Small intestine (tissue), 7 donors: ENCODE measurements around the gene ZNF697. TPM values are rescaled to one million over a fixed set of nuclear protein-coding genes. Genes with fewer than 3 reads are reported as not detected.
A peak's percentile ranks its signal among the peaks of the same experiment; 100 is the strongest.
"Not testable (repeated sequence)": the region's sequence is repeated elsewhere in the genome, so short reads cannot be mapped to it uniquely, and the experiment has no call there.

Source experiments
- DNase-seq, 2 donors: peaks; one replicate each; pipeline versions ENCODE4 v3.0.0 to v3.0.0-alpha.2; 2013
- FAIRE-seq: peaks from 2 replicates; lab custom pipeline; 2012; peaks lifted over from hg19 to GRCh38; lab: Jason Lieb, UNC
- H3K27ac ChIP-seq, 3 donors: one replicate each; pipeline ENCODE4 v1.5.1; 2013; ENCODE audit warnings: low read length in 2 of 3, mild to moderate bottlenecking in 2 of 3, control low read depth in 1 of 3, inconsistent platforms in 1 of 3, low read depth in 1 of 3, moderate library complexity in 1 of 3
- H3K27me3 ChIP-seq, 3 donors: one replicate each; pipeline ENCODE4 v1.6.1; 2013; ENCODE audit warnings: low read length in 3 of 3, inconsistent platforms in 1 of 3; ENCODE audit not compliant: control insufficient read depth in 3 of 3, insufficient read depth in 3 of 3
- H3K36me3 ChIP-seq, 3 donors: one replicate each; pipeline ENCODE4 v1.6.1; 2013; ENCODE audit warnings: low read length in 3 of 3, inconsistent platforms in 1 of 3, low read depth in 1 of 3, mild to moderate bottlenecking in 1 of 3, moderate library complexity in 1 of 3; ENCODE audit not compliant: control insufficient read depth in 3 of 3, insufficient read depth in 2 of 3
- H3K4me1 ChIP-seq, 3 donors: one replicate each; pipeline ENCODE4 v1.6.1; 2013; ENCODE audit warnings: low read length in 2 of 3, inconsistent platforms in 1 of 3, low read depth in 1 of 3, mild to moderate bottlenecking in 1 of 3, moderate library complexity in 1 of 3; ENCODE audit not compliant: control insufficient read depth in 3 of 3, insufficient read depth in 2 of 3
- H3K4me3 ChIP-seq, 3 donors: one replicate each; pipeline ENCODE4 v1.5.1; 2013; ENCODE audit warnings: low read length in 3 of 3, control low read depth in 1 of 3, inconsistent platforms in 1 of 3, low read depth in 1 of 3, mild to moderate bottlenecking in 1 of 3, moderate library complexity in 1 of 3
- H3K9me3 ChIP-seq, 2 donors: one replicate each; pipeline ENCODE4 v1.6.1; 2013; ENCODE audit warnings: low read depth in 1 of 2, low read length in 1 of 2; ENCODE audit not compliant: control insufficient read depth in 2 of 2, insufficient read depth in 1 of 2
- WGBS, 3 donors: extraction: QIAGEN DNeasy Blood & Tissue Kit; methylation state at CpG; one replicate each; pipeline ENCODE4 v1.1.7; 2013; 5-methylcytosine and 5-hydroxymethylcytosine counted together
- polyA plus RNA-seq, 4 donors: library from polyadenylated mRNA; stranded (reverse) in 3 of 4; unstranded in 1 of 4; fragments of 200-250 nt in 3 of 4; fragments of 120-200 nt in 1 of 4; gene quantifications; one replicate each; pipeline versions ENCODE4 v1.2.1 to v1.2.3, GENCODE V29; 2013
- donor health status: healthy with polysubstance abuse.
- donor health status: control.
- donor health status: control.
- donor health status: Bipolar disorder and iron deficiency.
- donor health status: healthy.

ZNF697 gene
- polyA plus RNA-seq, 4 donors, result 1.3 to 8.2 (median 1.6) TPM

DNA sequence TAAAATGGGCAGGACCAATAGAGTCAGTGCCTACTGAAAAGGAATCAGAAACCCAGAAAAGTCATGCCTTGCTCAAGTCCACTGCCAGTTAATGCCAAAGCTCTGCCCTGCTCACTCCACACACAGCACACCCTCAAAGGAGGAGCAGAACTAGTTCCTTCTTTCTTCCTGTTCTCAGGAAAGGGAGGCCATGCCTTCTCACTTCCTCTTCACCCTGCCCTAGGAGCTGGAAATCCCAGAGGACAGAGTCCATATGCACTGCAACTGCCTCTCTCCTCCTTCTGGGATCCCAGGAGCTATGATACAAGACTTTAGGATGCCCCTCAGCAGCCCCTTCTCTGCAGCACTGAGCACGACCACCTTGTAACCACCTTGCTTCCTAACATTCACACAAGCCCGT, 62.3 kb downstream of the ZNF697 start:
- not testable (repeated sequence) for H3K27me3 ChIP-seq, H3K36me3 ChIP-seq, H3K27ac ChIP-seq, H3K4me3 ChIP-seq, FAIRE-seq, H3K9me3 ChIP-seq
- WGBS, 3 donors, result 68 to 91% (median 90%) methylated on average over 2 of the region's 2 CpGs
- peaks cover 0 to 11% (median 0%) of the 10 kb centered on the region in 3 donors for H3K4me1 ChIP-seq
- peak; percentile 49 to 50 for DNase-seq

DNA sequence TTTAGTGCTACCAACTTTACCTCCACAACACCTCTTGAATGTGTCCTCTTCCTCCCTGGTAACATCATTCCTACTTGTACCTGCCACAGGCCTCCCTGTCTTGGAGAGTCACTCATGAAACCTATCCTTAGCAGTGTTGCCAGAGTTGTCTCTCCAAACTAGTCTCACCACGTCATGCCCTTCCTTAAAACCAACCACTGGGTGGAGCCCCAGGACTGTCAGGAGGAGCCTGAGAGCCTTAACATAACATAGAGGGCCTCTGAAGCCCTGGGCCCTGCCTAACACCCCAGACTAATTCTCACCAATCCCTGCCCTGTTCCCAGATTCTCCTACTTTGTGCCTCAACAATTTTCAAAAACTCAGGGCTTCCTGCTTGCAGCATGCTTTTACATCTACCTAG, 65.3 kb downstream of the ZNF697 start:
- no peaks in the 10 kb centered on the region for H3K36me3 ChIP-seq
- FAIRE-seq, result no peak
- 0 to 9% (median 4%) methylated on average over 1 of the region's 1 CpG for WGBS, 3 donors

DNA sequence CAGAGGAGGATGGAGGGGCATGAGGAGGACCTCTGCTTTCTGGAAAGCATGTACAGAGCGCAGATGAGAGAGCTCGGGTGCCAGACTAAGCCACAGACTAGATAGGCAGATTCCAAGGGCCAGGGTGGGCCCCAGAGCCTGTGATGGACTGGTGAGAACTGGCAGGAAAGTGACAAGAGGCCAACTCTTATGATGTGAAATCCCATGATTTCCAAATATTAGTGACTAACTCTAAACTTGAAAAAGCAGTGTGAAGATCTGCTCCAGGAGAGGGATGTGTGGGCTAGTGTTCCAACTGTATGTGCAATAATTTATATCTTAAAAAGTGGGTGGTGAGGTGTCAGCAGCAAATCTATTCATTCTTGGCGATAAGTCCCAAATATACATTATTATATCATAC, 67.0 kb downstream of the ZNF697 start:
- H3K27me3 ChIP-seq, FAIRE-seq, H3K4me1 ChIP-seq, H3K9me3 ChIP-seq, H3K4me3 ChIP-seq, DNase-seq, H3K27ac ChIP-seq, H3K36me3 ChIP-seq: not testable (repeated sequence)
- 83 to 88% (median 86%) methylated on average over 3 of the region's 3 CpGs for WGBS, 3 donors

More for the DNA sequence above, 65.3 kb downstream of the ZNF697 start:
- Histone ChIP-seq H3K9me3 (no peaks in the 10 kb centered on the region), H3K27me3 (no peaks in the 10 kb centered on the region), H3K4me3 (no peak overlapping the region), H3K4me1 (peaks cover 0 to 5% (median 0%) of the 10 kb centered on the region in 3 donors), H3K27ac (no peak overlapping the region)
- peak; percentile 41 to 72 for DNase-seq

DNA sequence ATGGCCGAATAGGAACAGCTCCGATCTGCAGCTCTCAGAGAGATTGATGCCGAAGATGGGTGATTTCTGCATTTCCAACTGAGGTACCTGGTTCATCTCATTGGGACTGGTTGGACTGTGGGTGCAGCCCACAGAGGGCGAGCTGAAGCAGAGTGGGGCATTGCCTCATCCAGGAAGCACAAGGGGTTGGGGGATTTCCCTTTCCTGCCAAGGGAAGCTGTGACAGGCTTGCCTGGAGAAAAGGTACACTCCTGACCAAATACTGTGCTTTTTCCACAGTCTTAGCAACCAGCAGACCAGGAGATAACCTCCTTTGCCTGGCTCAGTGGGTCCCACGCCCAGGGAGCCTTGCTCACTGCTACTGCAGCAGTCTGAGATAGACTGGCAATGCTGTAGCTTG, 74.2 kb downstream of the ZNF697 start:
- no peaks in the 10 kb centered on the region for H3K27me3 ChIP-seq
- H3K4me1 ChIP-seq, result no peaks in the 10 kb centered on the region
- no peaks in the 10 kb centered on the region for H3K9me3 ChIP-seq
- no peaks in the 10 kb centered on the region for H3K36me3 ChIP-seq
- FAIRE-seq, result no peak
- H3K27ac ChIP-seq, result no peak overlapping the region
- H3K4me3 ChIP-seq, result no peak overlapping the region
- no peak for DNase-seq
- 83 to 87% (median 85%) methylated on average over 5 of the region's 5 CpGs for WGBS, 3 donors

DNA sequence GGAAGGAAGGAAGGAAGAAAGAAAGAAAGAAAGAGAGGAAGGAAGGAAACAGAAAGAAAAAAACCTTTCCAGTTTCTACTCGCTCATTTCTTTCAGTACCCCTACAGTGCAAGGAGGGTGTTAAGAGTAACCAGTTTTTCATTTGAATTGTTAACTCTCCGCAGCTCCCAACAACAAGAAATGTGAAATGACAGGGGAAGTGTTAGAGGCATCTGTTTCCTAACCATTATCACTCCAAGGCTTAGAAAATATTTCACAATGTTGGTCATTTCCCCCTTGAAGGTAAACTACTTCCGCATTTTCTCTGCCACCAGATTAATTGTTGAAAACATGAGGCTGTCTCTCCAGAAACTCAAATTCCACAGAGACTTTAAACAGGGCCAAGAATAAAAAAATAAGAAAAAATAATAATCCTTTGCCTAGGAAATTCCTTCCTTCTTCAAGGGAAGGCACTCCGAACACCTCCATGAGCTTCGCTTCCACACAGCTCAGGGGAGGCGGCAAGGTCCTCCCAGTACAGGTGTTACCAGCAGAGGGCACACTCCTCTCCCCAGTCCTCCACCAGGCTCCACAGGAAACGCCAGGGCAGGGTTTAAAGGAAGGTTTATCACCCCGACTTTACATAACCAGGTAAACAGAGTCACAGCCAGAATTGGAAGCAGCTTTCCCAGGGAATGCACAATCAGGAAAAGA, 78.0 kb downstream of the ZNF697 start:
- not testable (repeated sequence) for DNase-seq, H3K36me3 ChIP-seq, H3K4me3 ChIP-seq, H3K4me1 ChIP-seq, H3K27ac ChIP-seq, H3K9me3 ChIP-seq, FAIRE-seq, H3K27me3 ChIP-seq
- 69 to 80% (median 73%) methylated on average over 6 of the region's 8 CpGs for WGBS, 3 donors

Other genes starting within 250 kb of the ZNF697 start
- gene HSD3B2, start 233.1 kb downstream of the ZNF697 start, polyA plus RNA-seq, result 1 to 10 TPM in 2 of 4 donors, under 1 TPM in 1, not detected in 1; 0.07 to 2.8 (median 1.6) TPM
- 1 to 10 TPM in 1 of 4 donors, not detected in 3; 5.9 TPM for gene HSD3B1, start 141.1 kb downstream of the ZNF697 start, polyA plus RNA-seq
- gene PHGDH, start 63.7 kb upstream of the ZNF697 start, polyA plus RNA-seq, result 100 to 1,000 TPM in 1 of 4 donors, 10 to 100 TPM in 1, 1 to 10 TPM in 2; 1.3 to 205 (median 39.2) TPM
- 10 to 100 TPM in 3 of 4 donors, 1 to 10 TPM in 1; 8.3 to 80.4 (median 25.4) TPM for gene HMGCS2, start 120.6 kb upstream of the ZNF697 start, polyA plus RNA-seq
- 1,000 to 10,000 TPM in 1 of 4 donors, 100 to 1,000 TPM in 3; 145 to 1,219 (median 254) TPM for gene REG4, start 163.2 kb upstream of the ZNF697 start, polyA plus RNA-seq
- gene ADAM30, start 248.2 kb upstream of the ZNF697 start, polyA plus RNA-seq, result not detected